ENCODE results near the gene ARID5B.

DNA sequence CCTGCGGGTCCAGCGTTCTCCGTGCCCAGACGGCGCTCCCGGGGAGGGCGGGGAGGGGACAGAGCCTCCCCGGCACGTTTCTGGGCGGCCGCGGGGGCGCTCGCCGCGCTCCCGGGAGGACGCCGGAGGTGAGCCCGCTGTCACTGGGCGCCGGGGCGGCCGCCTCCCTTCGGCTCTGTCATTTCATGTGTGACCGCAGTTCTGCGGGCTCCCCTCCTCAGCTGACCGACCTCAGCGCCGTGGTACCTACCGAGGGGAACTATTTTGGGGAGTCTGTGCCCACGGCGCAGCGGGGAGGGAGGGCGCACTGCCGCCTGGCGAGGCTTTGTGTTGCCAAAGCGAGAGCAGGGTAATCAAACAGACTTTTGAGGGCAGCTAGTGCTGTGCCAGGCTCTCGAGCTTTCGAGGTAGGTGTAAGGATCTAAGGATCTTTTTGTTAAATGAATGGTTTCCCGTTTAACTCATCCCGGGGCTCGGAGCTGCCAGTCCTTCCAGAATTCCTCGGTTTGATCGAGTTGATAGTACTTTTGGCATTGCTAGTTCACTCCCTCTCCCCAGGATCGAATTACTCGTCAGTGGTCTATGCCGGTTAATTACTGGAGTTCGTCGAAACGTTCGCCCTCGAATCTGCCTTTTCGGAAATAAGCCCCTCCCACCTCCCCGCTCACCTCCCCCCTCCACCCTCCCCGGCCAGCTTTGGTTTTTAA is 1.9 kb downstream of the ARID5B start:
- TF ChIP-seq EP300 (IDR thresholded peaks at IDR 0.05; ENCODE audit: borderline replicate concordance in 1 of 2, low read depth in 1 of 2, low read length in 1 of 2) (no peak), CTCF (IDR thresholded peaks at IDR 0.05) (peak; percentile 43), POLR2AphosphoS5 (IDR thresholded peaks at IDR 0.05; ENCODE audit: low read depth, low read length) (0 out of 2 replicates have a peak, but pooled peaks have one; percentile 42), FOXJ3 (CRISPR knock-in tag; IDR thresholded peaks at IDR 0.05) (no peak), GABPA (IDR thresholded peaks at IDR 0.05; ENCODE audit: low read depth) (no peak)
- TF ChIP-seq, protein P1, sequence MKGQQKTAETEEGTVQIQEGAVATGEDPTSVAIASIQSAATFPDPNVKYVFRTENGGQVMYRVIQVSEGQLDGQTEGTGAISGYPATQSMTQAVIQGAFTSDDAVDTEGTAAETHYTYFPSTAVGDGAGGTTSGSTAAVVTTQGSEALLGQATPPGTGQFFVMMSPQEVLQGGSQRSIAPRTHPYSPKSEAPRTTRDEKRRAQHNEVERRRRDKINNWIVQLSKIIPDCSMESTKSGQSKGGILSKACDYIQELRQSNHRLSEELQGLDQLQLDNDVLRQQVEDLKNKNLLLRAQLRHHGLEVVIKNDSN (IDR thresholded peaks at IDR 0.05; ENCODE audit: borderline replicate concordance, low read depth): no peak
